Sigmoid colon (tissue), 7 donors: Measurements from ENCODE around the gene ABCA2. TPM values are rescaled to one million over a fixed set of nuclear protein-coding genes. Genes with fewer than 3 reads are reported as not detected.

Experiments used
- DNase-seq: peaks from one replicate; pipeline ENCODE4 v3.0.0-alpha.2; 2019
- H3K27ac ChIP-seq, 4 donors: fragments of 200-600 bp; sonication (generic); one replicate each; pipeline ENCODE4 v1.5.1; 2016 to 2019; ENCODE audit warnings: mild to moderate bottlenecking in 1 of 4
- H3K27me3 ChIP-seq, 3 donors: fragments of 200-600 bp; sonication (generic); one replicate each; pipeline ENCODE4 v1.5.1; 2019; ENCODE audit warnings: mild to moderate bottlenecking in 1 of 3
- H3K36me3 ChIP-seq, 4 donors: fragments of 200-600 bp; sonication (generic); one replicate each; pipeline ENCODE4 v1.5.1; 2016 to 2019
- H3K4me1 ChIP-seq, 4 donors: fragments of 200-600 bp; sonication (generic); one replicate each; pipeline ENCODE4 v1.5.1; 2017 to 2019
- H3K4me3 ChIP-seq, 4 donors: fragments of 200-600 bp; sonication (generic); one replicate each; pipeline ENCODE4 v1.5.1; 2017 to 2019; ENCODE audit warnings: mild to moderate bottlenecking in 2 of 4, moderate library complexity in 1 of 4
- H3K9me3 ChIP-seq, 4 donors: fragments of 200-600 bp in 3 of 4; sonication (generic) in 3 of 4; one replicate each; pipeline versions ENCODE4 v1.5.1 to v1.6.1; 2013 to 2019
- CTCF ChIP-seq, 4 experiments: fragments of 450-650 bp in 3 of 4; fragments of 200-600 bp in 1 of 4; IDR thresholded peaks; one replicate each; pipeline ENCODE4 v1.5.1; 2016 to 2019; ENCODE audit warnings: antibody characterized with exemption in 4 of 4, mild to moderate bottlenecking in 3 of 4, moderate library complexity in 2 of 4
- EP300 ChIP-seq, 4 donors: sonication (generic); formaldehyde crosslinking; IDR thresholded peaks; one replicate each; pipeline ENCODE4 v1.6.1; 2017; ENCODE audit warnings: antibody characterized with exemption in 4 of 4
- POLR2A ChIP-seq, 2 donors: fragments of 450-650 bp; IDR thresholded peaks; one replicate each; pipeline ENCODE4 v1.6.1; 2016; ENCODE audit warnings: antibody characterized with exemption in 2 of 2, mild to moderate bottlenecking in 2 of 2, moderate library complexity in 2 of 2
- POLR2AphosphoS5 ChIP-seq, 4 donors: sonication (generic); formaldehyde crosslinking; IDR thresholded peaks; one replicate each; pipeline ENCODE4 v1.6.1; 2017; ENCODE audit warnings: antibody characterized with exemption in 4 of 4
- WGBS, 2 donors: extraction: QIAGEN DNeasy Blood & Tissue Kit; methylation state at CpG; one replicate each; pipeline ENCODE4 v1.1.7; 2013; 5-methylcytosine and 5-hydroxymethylcytosine counted together
- intact Hi-C: fragments of 100-400 bp; cut with DNase I; formaldehyde crosslinking; loops from one replicate; pipeline ENCODE4 v1.15.1; 2023
- polyA plus RNA-seq, 3 donors: library from polyadenylated mRNA; stranded (reverse); fragments of 200-250 nt; gene quantifications; one replicate each; pipeline ENCODE4 v1.2.3, GENCODE V29; 2013
- total RNA-seq, 4 donors: library from RNA; depleted of rRNA; stranded (reverse); fragments of >200 nt; gene quantifications; one replicate each; pipeline ENCODE4 v1.1.0, GENCODE V29; 2016
- donor health status: healthy with polysubstance abuse.
- donor health status: Bipolar disorder and iron deficiency.
- donor health status: healthy.

The ABCA2 gene
- total and polyA plus RNA-seq, 7 donors = 6.0 to 28.6 (median 12.5) TPM

- H3K27ac ChIP-seq = no peak overlapping the region
- WGBS, 2 donors = 89 to 91% methylated on average over 9 of the region's 9 CpGs
- peaks cover 0 to 14% (median 12%) of the 10 kb centered on the region in 4 donors for H3K4me1 ChIP-seq
- H3K36me3 ChIP-seq = peaks cover 0 to 26% (median 16%) of the 10 kb centered on the region in 4 donors
- H3K9me3 ChIP-seq = no peaks in the 10 kb centered on the region
- H3K27me3 ChIP-seq = peaks cover 0 to 9% (median 0%) of the 10 kb centered on the region in 3 donors
- intact Hi-C loops = loop anchor here (10.0 kb wide), 1 partner anchor 194 kb away; the partner anchor contains the start of genes AJM1 and PHPT1
- DNase-seq = no peak
- no peak overlapping the region for H3K4me3 ChIP-seq
- TF ChIP-seq POLR2AphosphoS5 (IDR thresholded peaks at IDR 0.05) = no peak
- TF ChIP-seq EP300 (IDR thresholded peaks at IDR 0.05) = no peak
- no peak for TF ChIP-seq CTCF (IDR thresholded peaks at IDR 0.05)
- TF ChIP-seq POLR2A (IDR thresholded peaks at IDR 0.05) = no peak
These were observed 10.9 kb upstream of the ABCA2 start for GRCh38 chr9:137038916-137039315.

GRCh38 chr9:137037483-137037882, 9.4 kb upstream of the ABCA2 start:
- intact Hi-C loops = loop anchor here (10.0 kb wide), 1 partner anchor 193 kb away; the partner anchor contains the start of genes AJM1 and PHPT1

GRCh38 chr9:137037035-137037434, 9.0 kb upstream of the ABCA2 start:
- peaks cover 0 to 26% (median 16%) of the 10 kb centered on the region in 4 donors for H3K36me3 ChIP-seq
- no peaks in the 10 kb centered on the region for H3K9me3 ChIP-seq
- intact Hi-C loops = loop anchor here (10.0 kb wide), 1 partner anchor 192 kb away; the partner anchor contains the start of genes AJM1 and PHPT1
- H3K4me1 ChIP-seq = peaks cover 0 to 10% (median 9%) of the 10 kb centered on the region in 4 donors
- no peak overlapping the region for H3K4me3 ChIP-seq
- H3K27ac ChIP-seq = no peak overlapping the region
- H3K27me3 ChIP-seq = peaks cover 0 to 9% (median 0%) of the 10 kb centered on the region in 3 donors
- WGBS, 2 donors = 48 to 76% methylated on average over 13 of the region's 13 CpGs
- DNase-seq = no peak
- no peak for TF ChIP-seq POLR2A (IDR thresholded peaks at IDR 0.05)
- no peak for TF ChIP-seq CTCF (IDR thresholded peaks at IDR 0.05)
- no peak for TF ChIP-seq EP300 (IDR thresholded peaks at IDR 0.05)
- TF ChIP-seq POLR2AphosphoS5 (IDR thresholded peaks at IDR 0.05) = no peak

More at GRCh38 chr9:137037483-137037882, 9.4 kb upstream of the ABCA2 start:
- TF ChIP-seq EP300 (IDR thresholded peaks at IDR 0.05) (no peak), POLR2AphosphoS5 (IDR thresholded peaks at IDR 0.05) (no peak), CTCF (IDR thresholded peaks at IDR 0.05) (no peak), POLR2A (IDR thresholded peaks at IDR 0.05) (no peak)
- no peak overlapping the region for H3K4me3 ChIP-seq
- peaks cover 0 to 26% (median 16%) of the 10 kb centered on the region in 4 donors for H3K36me3 ChIP-seq
- H3K27me3 ChIP-seq = peaks cover 0 to 9% (median 0%) of the 10 kb centered on the region in 3 donors
- peaks cover 0 to 10% (median 9%) of the 10 kb centered on the region in 4 donors for H3K4me1 ChIP-seq
- WGBS, 2 donors = 84 to 90% methylated on average over 10 of the region's 10 CpGs
- DNase-seq = no peak
- H3K27ac ChIP-seq = no peak overlapping the region
- H3K9me3 ChIP-seq = no peaks in the 10 kb centered on the region

- intact Hi-C loops = loop anchor here (1.0 to 10.0 kb wide), 2 partner anchors 191 to 249 kb away; partner anchors contain the start of genes AJM1 and PHPT1
- TF ChIP-seq EP300 (IDR thresholded peaks at IDR 0.05) (no peak), POLR2AphosphoS5 (IDR thresholded peaks at IDR 0.05) (no peak), CTCF (IDR thresholded peaks at IDR 0.05) (no peak), POLR2A (IDR thresholded peaks at IDR 0.05) (no peak)
These were observed 7.9 kb upstream of the ABCA2 start for GRCh38 chr9:137035937-137036336.

More at GRCh38 chr9:137035937-137036336, 7.9 kb upstream of the ABCA2 start:
- Histone ChIP-seq H3K4me3 (no peak overlapping the region), H3K27ac (no peak overlapping the region), H3K9me3 (no peaks in the 10 kb centered on the region), H3K4me1 (peaks cover 0 to 10% (median 9%) of the 10 kb centered on the region in 4 donors), H3K36me3 (peaks cover 0 to 24% (median 16%) of the 10 kb centered on the region in 4 donors), H3K27me3 (peaks cover 0 to 9% (median 0%) of the 10 kb centered on the region in 3 donors)
- 82 to 85% methylated on average over 8 of the region's 8 CpGs for WGBS, 2 donors
- DNase-seq = no peak
